Upper lobe of right lung (tissue), 1 donor: Measurements from ENCODE around the gene ULBP3. TPM values are rescaled to one million over a fixed set of nuclear protein-coding genes. Genes with fewer than 3 reads are reported as not detected.

Experiments used
- ATAC-seq: fragments of 200-7000 bp; cut with Tn5 transposase; one replicate; pipeline ENCODE4 v1.9.1; 2020; ENCODE audit warnings: mild to moderate bottlenecking, moderate library complexity
- DNase-seq: peaks from one replicate; pipeline ENCODE4 v3.0.0-alpha.2; 2020
- H3K27ac ChIP-seq: fragments of 200-600 bp; one replicate; pipeline ENCODE4 v1.8.0; 2022
- H3K27me3 ChIP-seq: fragments of 200-600 bp; one replicate; pipeline ENCODE4 v1.8.0; 2022; ENCODE audit warnings: mild to moderate bottlenecking
- H3K36me3 ChIP-seq: fragments of 200-600 bp; one replicate; pipeline ENCODE4 v1.8.0; 2022
- H3K4me1 ChIP-seq: fragments of 200-600 bp; one replicate; pipeline ENCODE4 v1.8.0; 2022
- H3K4me3 ChIP-seq: fragments of 200-600 bp; one replicate; pipeline ENCODE4 v1.8.0; 2022; ENCODE audit warnings: mild to moderate bottlenecking
- H3K9me3 ChIP-seq: fragments of 200-600 bp; one replicate; pipeline ENCODE4 v1.8.0; 2022
- intact Hi-C: fragments of 100-400 bp; cut with DNase I; formaldehyde crosslinking; loops from one replicate; pipeline ENCODE4 v1.11.0; 2022
- long read RNA-seq: library from polyadenylated mRNA; unstranded; transcript quantifications from one replicate; pipeline ENCODE4 v2.0.0, GENCODE V29; 2021
- total RNA-seq: library from RNA; stranded (reverse); fragmentation: NEBNext Ultra II Directional; extraction: Animal tissue kit (Norgen Biotek cat#: 25700); gene quantifications from one replicate; pipeline ENCODE4 v1.2.1, GENCODE V29; 2021
- TF ChIP-seq, protein P1 (sequence below): fragments of 200-600 bp; IDR thresholded peaks from one replicate; pipeline ENCODE4 v1.8.0; 2022; ENCODE audit warnings: antibody characterized with exemption
- donor health status: DM: no; HTN: yes; CAD: no; lungs with severe emphysema.

Gene ULBP3
- total RNA-seq = 3.8 TPM
- long read RNA-seq, partial matches to known transcripts = 0 of 1 reads
- long read RNA-seq, other reads (novel, unspliced or antisense) = 0 of 1 reads

DNA sequence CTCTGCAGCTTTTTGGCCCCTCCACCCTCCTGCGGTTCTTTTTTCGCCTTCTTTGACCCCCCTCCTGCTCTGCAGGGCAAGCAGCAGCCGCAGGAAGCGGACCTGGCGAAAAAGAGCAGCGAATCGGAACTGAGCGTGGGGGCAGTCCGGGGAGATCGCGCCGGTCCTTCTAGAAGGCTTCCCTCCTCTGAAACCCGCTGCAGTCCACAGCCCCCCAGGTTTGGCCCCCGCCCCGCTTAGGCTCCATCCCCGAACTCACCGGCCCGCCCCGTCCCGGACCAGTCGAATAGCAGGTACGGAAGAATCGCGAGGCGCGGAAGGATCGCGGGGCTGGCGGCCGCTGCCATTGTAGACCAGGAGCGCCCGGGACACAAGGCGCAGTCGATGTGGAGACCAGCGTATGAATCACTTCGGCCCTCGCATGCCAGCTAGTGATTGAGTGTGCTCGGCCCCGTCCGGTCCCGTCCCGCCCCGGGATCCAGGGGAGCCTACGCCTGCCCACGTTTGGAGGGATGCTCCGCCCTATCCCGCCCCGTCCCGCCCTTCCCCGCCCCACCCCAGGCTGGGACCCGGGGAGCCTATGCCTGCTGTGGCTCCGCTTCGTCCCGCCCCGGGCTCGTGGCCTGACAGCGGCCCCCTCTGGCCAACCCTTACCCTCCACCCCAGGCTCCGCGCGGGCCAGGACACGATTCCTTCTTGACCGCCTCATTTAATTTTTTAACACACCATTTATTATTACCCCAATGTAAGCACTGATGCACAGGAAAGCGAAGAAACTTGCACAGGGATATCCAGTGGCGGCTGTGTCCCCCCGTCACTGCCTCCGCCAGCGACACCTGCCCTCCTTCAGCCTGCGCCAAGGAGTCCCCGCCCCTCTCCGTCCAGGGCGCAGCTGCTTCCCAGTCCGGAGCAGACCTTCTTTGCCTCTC lies at the start of gene ULBP3:
ULBP3 (minus strand) TSS at position 402 of the 929 bp plus-strand sequence; CDS start at position 347, 55 bp downstream.
- Histone ChIP-seq H3K27ac (peak within 1 kb of the TSS; percentile 34), H3K4me3 (peak within 1 kb of the TSS; percentile 63), H3K9me3 (no peaks in the 10 kb centered on the region), H3K36me3 (no peaks in the 10 kb centered on the region), H3K4me1 (peaks cover 4% of the 10 kb centered on the region), H3K27me3 (no peaks in the 10 kb centered on the region)
- DNase-seq = peak; percentile 96
- TF ChIP-seq, protein P1, sequence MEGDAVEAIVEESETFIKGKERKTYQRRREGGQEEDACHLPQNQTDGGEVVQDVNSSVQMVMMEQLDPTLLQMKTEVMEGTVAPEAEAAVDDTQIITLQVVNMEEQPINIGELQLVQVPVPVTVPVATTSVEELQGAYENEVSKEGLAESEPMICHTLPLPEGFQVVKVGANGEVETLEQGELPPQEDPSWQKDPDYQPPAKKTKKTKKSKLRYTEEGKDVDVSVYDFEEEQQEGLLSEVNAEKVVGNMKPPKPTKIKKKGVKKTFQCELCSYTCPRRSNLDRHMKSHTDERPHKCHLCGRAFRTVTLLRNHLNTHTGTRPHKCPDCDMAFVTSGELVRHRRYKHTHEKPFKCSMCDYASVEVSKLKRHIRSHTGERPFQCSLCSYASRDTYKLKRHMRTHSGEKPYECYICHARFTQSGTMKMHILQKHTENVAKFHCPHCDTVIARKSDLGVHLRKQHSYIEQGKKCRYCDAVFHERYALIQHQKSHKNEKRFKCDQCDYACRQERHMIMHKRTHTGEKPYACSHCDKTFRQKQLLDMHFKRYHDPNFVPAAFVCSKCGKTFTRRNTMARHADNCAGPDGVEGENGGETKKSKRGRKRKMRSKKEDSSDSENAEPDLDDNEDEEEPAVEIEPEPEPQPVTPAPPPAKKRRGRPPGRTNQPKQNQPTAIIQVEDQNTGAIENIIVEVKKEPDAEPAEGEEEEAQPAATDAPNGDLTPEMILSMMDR = peak; percentile 54
- ATAC-seq = peak; percentile 93
- intact Hi-C loops = no loop called here

DNA sequence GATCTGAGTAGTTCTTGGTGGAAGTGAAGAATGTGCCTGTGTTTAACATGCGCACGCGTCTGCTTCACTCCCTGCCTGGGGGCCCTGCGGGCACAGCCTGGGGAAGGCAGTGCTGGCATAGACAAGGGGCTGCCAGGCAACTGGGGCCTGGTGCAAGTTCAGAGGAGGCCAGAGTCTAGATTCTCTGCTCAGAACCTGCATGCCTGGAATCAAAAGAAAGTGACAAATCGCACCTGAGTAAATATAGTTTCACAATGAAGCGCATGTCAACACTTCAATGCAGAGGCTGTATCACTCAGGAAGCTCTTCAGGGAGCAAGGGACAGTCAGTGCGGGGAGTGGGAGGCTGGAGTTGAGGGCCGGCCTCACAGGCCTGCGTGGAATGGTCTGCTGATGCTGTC lies 49.7 kb upstream of the ULBP3 start:
- H3K36me3 ChIP-seq = no peaks in the 10 kb centered on the region
- TF ChIP-seq, protein P1 = no peak
- peaks cover 7% of the 10 kb centered on the region for H3K4me1 ChIP-seq
- H3K9me3 ChIP-seq = no peaks in the 10 kb centered on the region
- peak; percentile 60 for ATAC-seq
- H3K27me3 ChIP-seq = no peaks in the 10 kb centered on the region
- DNase-seq = no peak
- no peak overlapping the region for H3K27ac ChIP-seq
- no peak overlapping the region for H3K4me3 ChIP-seq
- intact Hi-C loops = no loop called here

DNA sequence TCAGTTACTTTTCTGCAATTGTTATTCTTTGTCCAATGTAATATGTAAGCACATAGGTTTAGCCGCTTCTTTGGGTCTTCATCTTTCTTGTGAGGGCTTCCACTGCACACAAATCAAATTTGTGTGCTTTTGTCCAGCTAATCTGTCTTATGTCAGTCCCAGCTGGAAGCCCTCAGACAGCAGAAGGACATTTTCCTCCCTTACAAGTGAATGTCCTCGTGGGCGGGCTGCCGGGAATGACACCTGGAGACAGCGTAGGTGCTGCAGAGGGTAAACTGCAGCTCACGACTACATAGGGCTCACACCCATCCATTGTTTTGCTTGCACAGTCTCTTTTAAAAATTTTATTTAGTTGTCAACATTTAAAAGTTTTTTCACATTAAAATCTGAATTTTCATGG lies 49.3 kb upstream of the ULBP3 start:
- intact Hi-C loops = no loop called here
- Histone ChIP-seq H3K9me3 (no peaks in the 10 kb centered on the region), H3K4me1 (peaks cover 7% of the 10 kb centered on the region), H3K36me3 (no peaks in the 10 kb centered on the region), H3K27me3 (no peaks in the 10 kb centered on the region), H3K4me3 (no peak overlapping the region), H3K27ac (no peak overlapping the region)
- ATAC-seq (no peak), DNase-seq (no peak)
- TF ChIP-seq, protein P1 = no peak

DNA sequence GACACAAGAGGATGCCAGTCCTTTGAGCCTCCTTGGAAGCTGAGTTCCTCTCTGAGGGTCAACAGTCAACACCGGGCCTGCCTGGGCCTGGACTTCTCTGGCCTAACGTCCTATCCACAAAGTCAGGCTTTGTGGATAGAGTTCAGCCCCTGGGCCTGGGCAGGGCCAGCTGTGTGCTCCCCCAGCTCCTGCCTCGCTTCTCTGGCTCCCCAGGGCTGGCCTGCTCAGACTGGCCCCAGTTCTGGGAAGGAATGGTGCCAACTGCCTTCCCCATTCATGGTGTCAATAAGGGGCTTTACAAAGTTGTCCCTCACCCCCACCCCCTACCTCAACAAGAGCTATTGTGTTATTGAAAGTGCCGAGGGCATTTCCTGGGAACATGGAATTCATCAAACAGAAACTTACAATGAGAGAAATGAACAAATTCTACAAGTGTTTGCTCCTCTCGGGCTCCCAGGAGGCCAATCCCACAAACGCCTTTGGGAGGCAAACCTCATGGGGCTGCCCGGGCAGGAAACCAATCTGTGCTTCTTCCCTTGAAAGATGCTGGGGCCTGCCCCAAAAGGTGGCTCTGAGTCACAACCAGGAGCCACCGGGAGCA lies 47.4 kb upstream of the ULBP3 start:
- Histone ChIP-seq H3K27ac (no peak overlapping the region), H3K4me1 (peaks cover 7% of the 10 kb centered on the region)
- TF ChIP-seq, protein P1 = no peak

DNA sequence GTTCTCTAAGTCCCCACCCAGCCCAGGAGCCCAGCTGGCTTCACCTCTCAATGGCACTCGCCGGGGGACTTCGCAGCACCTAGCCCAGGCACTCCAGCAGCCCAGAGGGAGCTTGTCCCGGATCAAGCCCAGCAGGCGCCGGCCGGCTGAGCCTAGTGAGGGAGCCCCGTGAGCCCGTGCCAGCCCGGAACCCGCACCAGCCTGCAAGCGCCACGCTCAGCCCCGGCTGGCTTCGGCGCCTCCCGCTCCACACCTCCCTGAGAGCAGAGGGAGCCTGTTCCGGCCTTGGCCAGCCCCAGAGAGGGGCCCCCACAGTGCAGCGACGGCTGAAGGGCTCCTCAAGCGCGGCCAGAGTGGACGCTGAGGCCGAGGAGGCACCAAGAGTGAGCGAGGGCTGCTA lies 46.8 kb upstream of the ULBP3 start:
- TF ChIP-seq, protein P1 = no peak
- Histone ChIP-seq H3K4me3 (no peak overlapping the region), H3K27ac (no peak overlapping the region), H3K4me1 (peaks cover 7% of the 10 kb centered on the region), H3K9me3 (no peaks in the 10 kb centered on the region), H3K36me3 (no peaks in the 10 kb centered on the region), H3K27me3 (no peaks in the 10 kb centered on the region)
- peak; percentile 43 for ATAC-seq
- DNase-seq = no peak
- intact Hi-C loops = no loop called here

More for the DNA sequence above, 47.4 kb upstream of the ULBP3 start:
- DNase-seq (no peak), ATAC-seq (peak; percentile 49)
- H3K36me3 ChIP-seq = no peaks in the 10 kb centered on the region
- no peaks in the 10 kb centered on the region for H3K27me3 ChIP-seq
- intact Hi-C loops = no loop called here
- H3K4me3 ChIP-seq = no peak overlapping the region
- no peaks in the 10 kb centered on the region for H3K9me3 ChIP-seq
